ENCODE data around the gene TMIGD3.

- no peak for TF ChIP-seq CTCF (IDR thresholded peaks at IDR 0.05; ENCODE audit: insufficient read depth, low read length, poor library complexity, severe bottlenecking)
- no peak for TF ChIP-seq EZH2phosphoT487 (conservative IDR thresholded peaks at IDR 0.05; ENCODE audit: low read length)
Measured at GRCh38 chr1:111471012-111471411, 32.4 kb downstream of the TMIGD3 start.
